GM18909 (cell line): ENCODE data around the gene MMGT1.

Experiments
- ATAC-seq: cut with Tn5 transposase; IDR thresholded peaks from one replicate; pipeline ENCODE4 v1.9.1; 2021; ENCODE audit warnings: mild to moderate bottlenecking; ENCODE audit not compliant: unreplicated experiment, poor library complexity

Gene MMGT1

DNA sequence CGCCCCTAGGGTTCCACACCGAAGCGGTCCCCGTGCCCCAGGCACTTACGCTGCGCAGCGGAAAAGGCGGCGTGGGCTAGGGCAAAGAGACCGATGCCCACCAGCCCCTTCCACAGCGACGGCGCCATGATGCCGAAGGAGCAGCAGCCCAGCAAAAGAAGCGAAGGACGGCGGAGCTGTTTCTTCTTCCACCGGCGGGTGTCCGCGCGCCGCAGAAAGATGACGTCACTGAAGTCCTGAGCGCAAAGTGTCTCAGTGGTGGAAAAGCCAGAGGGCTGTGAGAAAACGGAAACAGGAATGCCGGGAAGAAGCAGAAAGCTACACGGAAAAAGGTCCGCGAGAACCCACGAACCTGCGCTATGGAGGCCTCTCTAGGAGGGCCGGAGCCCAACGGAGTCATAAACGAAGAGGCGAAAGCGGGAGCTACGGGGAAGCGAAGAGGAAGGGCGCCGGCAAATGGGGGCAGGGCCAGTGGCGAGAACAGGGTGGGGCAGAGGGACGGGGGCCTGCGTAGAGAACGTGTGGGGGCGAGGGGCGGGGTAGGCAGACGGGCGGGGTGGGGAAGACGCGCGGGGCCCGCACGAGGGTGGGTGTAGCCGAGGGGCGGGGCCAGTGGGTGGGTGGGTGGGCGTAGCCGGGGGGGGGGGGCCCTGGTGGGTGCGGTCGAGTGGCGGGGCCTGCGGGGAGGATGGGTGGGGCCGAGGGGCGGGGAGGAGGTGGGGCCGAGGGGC lies at the start of gene MMGT1:
Gene MMGT1 (minus strand): TSS at position 441 of the 731 bp plus-strand sequence. CDS start 313 bp downstream, at position 128.
- ATAC-seq, result peak; percentile 74

DNA sequence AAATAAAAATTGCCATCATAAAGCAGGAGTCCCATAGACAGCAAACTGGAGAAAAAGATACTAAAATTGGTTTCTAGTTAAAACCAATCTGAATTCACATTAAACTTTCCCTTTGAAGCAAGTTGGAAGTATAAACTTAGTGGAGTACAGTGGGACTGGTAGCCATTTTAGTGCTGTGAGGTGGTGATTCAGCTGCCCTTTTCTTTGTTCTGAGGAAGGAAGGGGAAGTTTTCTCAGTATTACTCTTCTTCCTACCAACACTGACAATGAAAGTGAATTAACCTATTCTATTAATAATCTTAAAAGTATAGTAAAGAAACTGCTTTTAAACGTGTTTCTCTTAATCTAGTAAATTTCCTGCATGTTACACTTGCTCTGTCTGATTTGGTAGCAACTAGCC lies 48.1 kb upstream of the MMGT1 start:
- no peak for ATAC-seq

DNA sequence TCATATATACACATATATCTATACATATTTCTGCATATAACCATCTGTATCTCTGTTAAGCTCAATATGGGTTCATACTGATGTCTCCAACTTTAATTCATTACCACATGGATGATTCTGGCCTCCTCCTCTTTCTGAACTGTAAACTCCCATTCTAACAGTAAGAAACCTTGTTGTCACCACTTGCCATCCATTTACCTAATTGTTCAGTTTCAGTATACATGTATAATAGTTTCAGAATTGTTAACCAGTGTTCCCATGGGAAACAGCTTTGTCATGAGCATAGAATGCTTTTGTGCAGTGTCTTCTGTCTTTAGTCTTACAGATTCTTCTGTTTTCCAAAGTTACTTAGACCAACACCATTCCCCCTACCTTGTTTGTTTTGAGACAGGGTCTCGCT lies 47.4 kb upstream of the MMGT1 start:
- peak; percentile 62 for ATAC-seq

DNA sequence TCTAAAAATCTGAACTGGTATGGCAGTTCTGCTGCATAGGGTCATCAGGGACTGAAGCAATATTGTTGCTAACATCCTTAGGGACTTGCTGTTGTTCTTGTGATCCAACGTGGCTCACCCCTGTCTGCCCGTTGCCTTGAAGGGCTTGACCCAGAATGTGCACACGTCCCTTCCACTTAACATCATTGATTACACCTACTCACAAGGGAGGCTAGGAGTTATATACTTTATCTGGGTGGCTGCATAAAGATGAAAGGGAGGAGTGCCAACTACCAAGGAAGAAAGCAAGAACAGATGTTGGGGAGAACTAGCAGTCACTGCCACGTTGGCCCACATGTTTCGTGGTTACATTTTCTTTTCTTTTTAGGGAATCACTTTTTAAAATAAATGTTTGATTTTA lies 45.4 kb upstream of the MMGT1 start:
- no peak for ATAC-seq

DNA sequence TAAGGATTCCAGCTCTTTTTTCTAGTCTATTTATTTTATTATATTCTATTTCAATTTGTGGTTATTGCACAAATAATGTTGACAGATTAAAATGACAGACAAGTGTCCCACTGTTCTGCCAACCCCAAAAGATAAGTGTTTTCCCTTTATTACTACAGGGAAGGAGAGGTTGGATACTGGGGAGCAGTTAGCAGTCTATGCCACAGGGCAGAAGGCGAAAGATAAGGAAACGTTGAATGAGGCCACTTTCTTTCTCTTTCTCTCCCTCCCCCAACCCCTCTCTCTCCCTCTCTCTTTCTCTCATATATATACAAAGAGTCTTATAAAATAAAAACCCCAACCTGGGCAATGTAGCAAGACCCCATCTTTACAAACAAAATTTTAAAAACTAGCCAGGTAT lies 43.1 kb upstream of the MMGT1 start:
- ATAC-seq, result no peak

DNA sequence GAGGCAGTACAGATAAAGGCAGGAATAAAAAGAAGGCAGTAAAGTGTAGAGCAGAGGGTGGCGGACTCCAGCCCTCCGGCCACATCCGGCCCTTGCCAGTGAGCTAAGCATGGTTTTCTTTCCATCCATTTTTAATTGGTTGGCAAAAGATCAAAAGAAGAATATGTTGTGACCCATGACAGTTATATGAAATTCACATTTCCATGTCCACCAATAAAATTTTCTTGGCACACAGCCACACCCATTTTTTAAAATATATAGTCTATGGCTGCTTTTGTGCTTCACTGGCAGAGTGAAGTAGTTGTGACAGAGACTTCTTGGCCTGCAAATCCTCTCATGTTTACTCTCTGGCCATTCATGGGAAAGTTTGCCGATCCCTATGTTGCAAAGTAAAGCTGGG lies 41.2 kb upstream of the MMGT1 start:
- no peak for ATAC-seq

DNA sequence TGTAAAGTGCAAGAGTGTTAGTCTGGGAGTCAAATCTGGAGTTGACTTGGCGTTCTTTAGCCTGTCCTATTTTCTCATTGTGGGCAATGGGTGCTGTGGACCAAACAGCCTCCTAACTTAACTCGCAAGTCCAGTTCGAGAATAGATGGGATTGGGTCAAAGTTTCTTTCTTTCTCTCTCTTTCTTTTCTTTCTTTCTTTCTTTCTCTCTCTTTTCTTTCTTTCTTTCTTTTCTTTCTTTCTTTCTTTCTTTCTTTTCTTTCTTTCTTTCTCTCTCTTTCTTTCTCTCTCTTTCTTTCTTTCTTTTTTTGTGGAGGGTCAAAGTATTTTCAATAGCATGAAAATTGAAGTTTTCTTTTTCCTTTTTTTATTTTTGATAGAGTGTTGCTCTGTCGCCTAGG lies 14.5 kb upstream of the MMGT1 start:
- no peak for ATAC-seq

DNA sequence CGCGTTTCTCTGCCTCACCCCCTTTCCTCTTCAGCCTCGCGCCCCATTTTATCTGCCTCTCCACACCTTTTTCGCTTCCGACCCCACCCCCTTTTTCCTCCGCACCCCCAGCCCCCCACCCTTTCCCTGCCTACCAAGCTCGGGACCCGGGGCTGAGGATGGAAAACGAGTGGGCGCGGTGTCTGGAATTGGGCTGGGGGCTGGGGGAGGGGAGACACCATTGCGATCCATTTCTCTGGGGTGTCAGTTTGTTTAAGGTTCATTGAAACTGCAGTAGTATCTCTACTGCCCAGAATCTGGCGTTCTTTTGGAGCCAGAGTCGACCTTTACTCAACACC lies 12.2 kb upstream of the MMGT1 start:
- no peak for ATAC-seq

DNA sequence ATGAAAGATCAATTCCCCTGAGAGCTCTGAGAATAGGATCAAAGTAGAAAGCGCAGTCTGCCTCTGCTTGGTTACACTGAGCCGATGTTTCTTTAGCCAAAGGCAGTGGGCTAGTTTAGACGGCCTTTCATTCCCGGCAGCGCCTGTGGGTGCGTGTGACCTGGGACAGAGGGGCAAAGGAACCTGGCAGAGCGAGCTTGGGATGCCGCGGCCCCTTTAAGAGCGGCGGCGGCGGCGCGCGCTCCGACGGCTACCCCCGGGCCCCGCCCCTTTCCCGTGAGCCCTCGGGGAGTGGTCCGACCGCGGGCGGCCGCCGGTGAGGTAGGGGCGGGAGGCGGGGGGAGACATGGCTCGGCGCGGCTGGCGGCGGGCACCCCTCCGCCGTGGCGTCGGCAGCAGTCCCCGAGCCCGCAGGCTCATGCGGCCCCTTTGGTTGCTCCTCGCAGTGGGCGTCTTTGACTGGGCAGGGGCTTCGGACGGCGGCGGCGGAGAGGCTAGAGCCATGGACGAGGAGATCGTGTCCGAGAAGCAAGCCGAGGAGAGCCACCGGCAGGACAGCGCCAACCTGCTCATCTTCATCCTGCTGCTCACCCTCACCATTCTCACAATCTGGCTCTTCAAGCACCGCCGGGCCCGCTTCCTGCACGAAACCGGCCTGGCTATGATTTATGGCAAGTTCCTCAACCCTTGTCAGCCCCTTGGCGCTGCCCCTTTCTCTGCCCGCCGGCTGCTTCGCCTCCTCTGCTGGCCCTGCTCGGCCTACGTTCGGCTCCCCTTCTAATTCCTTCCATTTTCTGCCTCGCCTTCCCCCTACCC lies 11.6 kb upstream of the MMGT1 start, which contains the start of gene SLC9A6:
Gene SLC9A6 (plus strand): TSS at position 279 of the 816 bp plus-strand sequence. CDS start 224 bp downstream, at position 503.
- ATAC-seq, result peak; percentile 87

DNA sequence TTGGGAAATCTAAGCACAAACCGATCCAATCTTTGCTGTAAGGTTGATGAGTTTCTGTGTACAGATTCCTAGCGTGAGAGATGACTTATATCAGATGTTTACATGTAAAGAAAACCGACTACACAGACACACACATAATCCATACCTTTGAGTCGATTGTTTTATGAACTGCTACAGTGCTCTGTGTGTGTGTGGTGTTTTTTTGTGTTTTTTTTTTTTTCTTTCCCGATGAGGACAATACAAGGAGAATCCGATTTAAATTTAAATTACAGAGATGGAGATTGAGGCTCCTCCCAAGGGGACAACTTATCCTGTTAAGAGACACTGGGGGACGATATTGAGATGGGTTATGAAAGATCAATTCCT lies 11.0 kb upstream of the MMGT1 start:
- ATAC-seq, result peak; percentile 1

DNA sequence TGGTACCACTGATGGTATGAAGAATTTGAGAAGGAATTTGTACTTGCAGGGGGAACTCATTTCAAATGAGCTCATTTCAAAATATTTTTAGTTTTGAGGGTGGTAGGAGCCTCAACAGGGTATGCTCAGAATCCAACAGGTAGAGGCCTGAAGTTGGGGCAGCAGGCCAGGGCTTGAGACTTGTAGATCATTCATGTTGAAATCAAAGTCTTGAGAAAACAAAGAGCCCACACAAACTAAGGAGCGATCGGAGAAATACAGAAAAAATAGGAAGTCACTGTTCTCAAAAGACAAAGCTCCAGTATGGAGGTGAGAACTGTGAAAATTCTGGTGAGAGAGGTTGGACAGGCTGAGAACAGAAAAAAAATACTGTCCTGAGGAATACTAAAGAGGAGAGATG lies 10.5 kb upstream of the MMGT1 start:
- no peak for ATAC-seq

DNA sequence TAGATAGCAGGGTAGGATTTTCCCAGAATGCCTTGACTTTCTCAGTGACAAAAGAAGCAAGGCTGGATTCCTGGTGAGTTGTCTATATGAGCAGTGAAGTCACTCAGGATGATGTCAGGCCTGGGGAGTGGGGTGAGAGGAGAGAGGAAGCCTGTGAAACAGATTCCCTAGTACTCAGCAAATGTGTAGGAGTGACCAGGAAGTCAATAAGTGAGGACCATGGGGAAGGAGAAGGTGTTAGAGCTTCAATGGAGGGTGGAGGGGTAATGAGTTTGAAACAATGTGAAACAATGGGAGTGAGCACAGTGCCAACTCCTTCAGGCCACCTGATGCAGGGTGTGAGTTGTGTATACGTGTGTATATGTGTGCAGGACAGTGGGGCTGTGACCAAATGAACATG lies 9.1 kb upstream of the MMGT1 start:
- ATAC-seq, result no peak

DNA sequence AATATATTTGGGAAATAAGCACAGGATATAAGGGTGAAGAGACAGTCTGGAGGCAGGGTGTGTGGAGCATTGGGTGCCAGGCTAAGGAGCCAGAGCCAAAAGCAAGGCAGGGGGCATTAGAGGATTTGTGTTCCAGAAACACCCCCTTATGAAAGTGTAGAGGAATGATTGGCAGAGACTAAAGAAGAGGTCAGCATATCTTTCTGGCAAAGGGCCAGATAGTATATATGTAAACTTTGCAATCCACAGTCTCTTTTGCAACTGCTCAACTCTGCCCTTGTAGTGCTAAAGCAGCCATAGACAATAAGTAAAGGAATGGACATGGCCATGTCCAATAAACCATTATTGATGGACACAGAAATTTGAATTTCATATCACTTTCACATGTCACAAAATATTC lies 7.9 kb upstream of the MMGT1 start:
- ATAC-seq, result no peak

DNA sequence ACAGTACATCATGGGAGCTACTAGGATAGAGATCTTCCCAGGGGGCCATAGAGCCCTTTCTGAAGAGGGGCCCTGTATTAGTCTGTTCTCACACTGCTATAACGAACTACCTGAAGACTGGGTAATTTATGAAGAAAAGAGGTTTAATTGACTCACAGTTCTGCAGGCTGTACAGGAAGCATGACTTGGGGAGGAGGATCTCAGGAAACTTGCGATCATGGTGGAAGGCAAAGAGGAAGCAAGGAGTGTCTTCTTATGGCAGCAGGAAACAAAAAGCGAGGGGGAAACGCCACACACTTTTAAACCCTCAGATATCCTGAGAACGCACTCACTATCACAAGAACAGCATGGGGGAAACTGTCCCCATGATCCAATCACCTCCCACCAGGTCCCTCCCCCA lies 7.2 kb upstream of the MMGT1 start:
- no peak for ATAC-seq

DNA sequence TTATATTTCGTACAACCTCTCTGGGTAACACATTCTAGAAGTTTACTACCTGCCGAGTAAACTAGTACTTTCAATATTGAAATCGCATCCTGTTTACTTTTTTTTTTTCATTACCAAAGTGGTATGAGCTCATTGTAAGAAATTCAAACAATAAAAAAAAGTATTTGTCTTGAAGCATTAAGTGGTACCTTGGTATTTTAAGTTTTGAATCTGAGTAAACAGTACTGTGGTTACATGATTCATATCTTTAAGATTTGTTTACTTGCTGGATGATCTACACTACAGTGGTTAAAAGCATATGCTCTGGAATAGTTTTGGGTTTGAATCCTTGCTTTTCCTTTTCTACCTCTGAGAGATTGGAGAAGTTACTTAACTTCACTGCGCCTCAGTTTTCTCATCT lies 3.8 kb upstream of the MMGT1 start:
- ATAC-seq, result no peak

DNA sequence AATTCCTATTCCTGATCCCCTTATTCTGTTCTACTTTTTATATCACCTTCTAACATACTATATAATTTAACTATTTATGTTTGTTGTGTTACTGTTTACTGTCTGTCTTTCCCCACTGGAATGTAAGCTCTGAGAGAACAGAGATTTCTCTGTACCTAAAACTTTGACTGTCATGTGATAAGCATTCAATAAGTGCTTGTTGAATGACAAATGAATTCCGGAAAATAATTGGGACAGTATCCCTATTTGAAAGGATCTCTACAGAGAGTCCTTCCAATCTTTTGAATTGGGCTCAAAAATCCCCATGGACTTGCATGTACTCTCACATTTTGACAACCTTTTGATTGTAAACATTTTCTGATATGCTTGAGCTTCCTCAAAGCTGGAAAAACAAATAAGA lies 1.6 kb upstream of the MMGT1 start:
- no peak for ATAC-seq

DNA sequence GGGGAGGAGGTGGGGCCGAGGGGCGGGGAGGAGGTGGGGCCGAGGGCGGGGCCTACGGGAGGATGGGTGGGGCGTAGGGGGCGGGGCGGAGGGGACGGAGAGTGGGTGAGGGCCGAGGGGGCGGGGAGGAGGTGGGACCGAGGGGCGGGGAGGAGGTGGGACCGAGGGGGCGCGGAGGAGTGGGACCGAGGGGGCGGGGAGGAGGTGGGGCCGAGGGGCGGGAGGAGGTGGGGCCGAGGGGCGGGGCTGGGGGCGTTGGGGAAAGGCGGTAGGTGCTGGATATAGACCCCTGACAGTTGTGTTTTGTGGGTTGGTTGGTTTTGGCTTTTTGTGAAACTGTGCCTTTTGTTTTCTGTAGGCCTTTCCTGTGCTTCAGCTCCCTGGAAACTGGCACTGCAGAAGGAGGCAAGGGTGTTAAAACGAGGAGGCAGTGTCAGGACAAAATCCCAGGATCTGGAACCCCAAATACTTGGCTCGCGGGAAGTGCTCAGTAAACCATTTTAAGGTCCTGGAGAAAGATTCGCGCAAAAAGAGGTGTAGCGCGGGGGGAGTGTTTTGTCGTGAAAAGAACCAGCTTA lies 580 bp upstream of the MMGT1 start:
- ATAC-seq, result no peak

DNA sequence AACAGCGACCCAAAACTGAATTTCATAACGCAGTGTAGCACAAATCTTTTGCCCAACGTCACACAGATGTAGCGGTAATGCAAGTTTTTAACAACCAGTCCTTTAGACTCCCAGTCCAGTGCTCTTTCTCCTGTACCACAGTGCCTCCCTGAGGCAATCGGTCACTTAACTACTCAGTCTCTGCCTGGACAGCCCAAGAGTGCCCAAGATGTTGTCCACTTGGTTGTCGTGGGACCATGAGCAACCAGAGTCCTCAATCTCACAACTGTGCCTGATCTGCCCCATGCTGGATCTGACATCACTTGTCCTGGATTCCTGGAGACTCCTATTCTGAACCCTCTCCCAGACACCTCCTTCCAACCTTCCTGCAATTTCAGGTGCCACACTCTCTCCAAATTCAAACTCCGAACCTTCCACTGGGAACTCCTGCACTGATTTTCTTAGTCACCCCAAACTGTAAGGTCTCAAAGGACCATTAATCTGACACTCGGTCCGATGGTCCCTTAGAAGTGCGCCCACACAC lies 702 bp downstream of the MMGT1 start:
- ATAC-seq, result peak; percentile 53

DNA sequence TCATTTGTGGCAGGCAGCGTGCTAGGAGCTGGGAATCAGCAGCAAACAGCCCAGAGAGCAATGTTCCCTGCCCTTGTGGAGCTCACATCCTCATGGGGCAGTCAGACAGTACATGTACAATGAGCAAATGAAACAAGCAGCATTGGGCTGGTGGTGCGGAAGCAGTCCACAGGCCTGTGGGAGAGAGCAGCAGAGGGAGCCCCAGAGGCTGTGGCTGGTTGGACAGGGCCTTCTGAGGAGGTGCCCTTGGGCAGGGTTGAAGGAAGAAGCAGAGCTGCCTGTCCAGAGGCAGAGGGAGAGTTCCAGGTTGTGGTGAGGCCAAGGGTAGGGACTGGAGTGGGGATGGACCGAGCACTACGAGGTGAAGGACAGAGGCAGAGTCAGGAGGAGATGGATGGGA lies 22.5 kb downstream of the MMGT1 start:
- ATAC-seq, result no peak

DNA sequence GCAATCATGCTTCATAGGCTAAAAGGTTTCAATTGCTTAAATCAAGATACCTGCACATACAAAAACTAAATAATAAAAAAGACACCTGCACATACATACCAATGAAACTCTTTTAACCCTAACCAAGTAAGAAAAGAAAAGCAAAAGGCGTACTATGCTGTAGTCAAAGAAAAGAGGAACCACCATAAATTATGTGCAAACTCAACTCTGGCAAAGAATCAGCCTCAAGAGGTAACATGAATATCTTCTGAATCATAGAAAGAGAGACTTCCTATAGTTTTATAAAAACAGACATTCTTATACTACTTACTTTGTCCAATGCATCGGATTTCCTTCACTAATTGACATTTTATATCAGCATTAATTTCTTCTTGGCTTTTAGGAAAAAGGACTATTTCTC lies 29.3 kb downstream of the MMGT1 start:
- no peak for ATAC-seq
